HepG2 (cell line): ENCODE data around the gene SPATS2.

Experiments used
- BHLHE40 ChIP-seq: IDR thresholded peaks from 2 replicates; pipeline ENCODE4 v1.6.1; 2011; ENCODE audit warnings: low read length, improper control_type of control experiment
- BRD4 ChIP-seq: sonication (generic); formaldehyde crosslinking; IDR thresholded peaks from 2 replicates; pipeline ENCODE4 v1.4.0; 2020; ENCODE audit warnings: missing genetic modification reagents
- HMG20B ChIP-seq: conservative IDR thresholded peaks from 2 replicates; pipeline ENCODE4 v1.6.1; 2016; ENCODE audit warnings: missing genetic modification reagents, missing compliant biosample characterization
- POLR2AphosphoS5 ChIP-seq: IDR thresholded peaks from 2 replicates; pipeline ENCODE4 v1.6.1; 2012; ENCODE audit warnings: low read depth, low read length
- PPARG ChIP-seq: conservative IDR thresholded peaks from 2 replicates; pipeline ENCODE4 v1.6.1; 2016; ENCODE audit warnings: missing biosample characterization, missing genetic modification reagents
- SMAD1 ChIP-seq: sonication (generic); formaldehyde crosslinking; IDR thresholded peaks from 2 replicates; pipeline ENCODE4 v1.4.0; 2020; ENCODE audit warnings: missing genetic modification reagents, low read depth, mild to moderate bottlenecking, borderline replicate concordance
- SMARCE1 ChIP-seq: fragments of 450-650 bp; IDR thresholded peaks from 2 replicates; pipeline ENCODE4 v1.6.1; 2017; ENCODE audit warnings: borderline replicate concordance
- ZBTB33 ChIP-seq: sonication (generic); formaldehyde crosslinking; IDR thresholded peaks from 2 replicates; pipeline ENCODE4 v1.4.0; 2020; ENCODE audit warnings: missing genetic modification reagents
- ZNF572 ChIP-seq: sonication (generic); formaldehyde crosslinking; IDR thresholded peaks from 2 replicates; pipeline ENCODE4 v1.5.1; 2020; ENCODE audit warnings: mild to moderate bottlenecking, missing genetic modification reagents
- TF ChIP-seq, protein P1 (sequence below): sonication (generic); formaldehyde crosslinking; IDR thresholded peaks from 2 replicates; pipeline ENCODE4 v1.8.0; 2022; ENCODE audit warnings: low read depth, missing genetic modification reagents
- TF ChIP-seq, protein P2 (sequence below): sonication (generic); formaldehyde crosslinking; IDR thresholded peaks from 2 replicates; pipeline ENCODE4 v1.5.0; 2020; ENCODE audit warnings: missing genetic modification reagents
- TF ChIP-seq, protein P3 (sequence below): sonication (generic); formaldehyde crosslinking; conservative IDR thresholded peaks from 2 replicates; pipeline ENCODE4 v1.5.0; 2020; ENCODE audit warnings: missing genetic modification reagents
- TF ChIP-seq, protein P4 (sequence below): sonication (generic); formaldehyde crosslinking; conservative IDR thresholded peaks from 2 replicates; pipeline ENCODE4 v1.4.0; 2020; ENCODE audit warnings: missing genetic modification reagents

DNA sequence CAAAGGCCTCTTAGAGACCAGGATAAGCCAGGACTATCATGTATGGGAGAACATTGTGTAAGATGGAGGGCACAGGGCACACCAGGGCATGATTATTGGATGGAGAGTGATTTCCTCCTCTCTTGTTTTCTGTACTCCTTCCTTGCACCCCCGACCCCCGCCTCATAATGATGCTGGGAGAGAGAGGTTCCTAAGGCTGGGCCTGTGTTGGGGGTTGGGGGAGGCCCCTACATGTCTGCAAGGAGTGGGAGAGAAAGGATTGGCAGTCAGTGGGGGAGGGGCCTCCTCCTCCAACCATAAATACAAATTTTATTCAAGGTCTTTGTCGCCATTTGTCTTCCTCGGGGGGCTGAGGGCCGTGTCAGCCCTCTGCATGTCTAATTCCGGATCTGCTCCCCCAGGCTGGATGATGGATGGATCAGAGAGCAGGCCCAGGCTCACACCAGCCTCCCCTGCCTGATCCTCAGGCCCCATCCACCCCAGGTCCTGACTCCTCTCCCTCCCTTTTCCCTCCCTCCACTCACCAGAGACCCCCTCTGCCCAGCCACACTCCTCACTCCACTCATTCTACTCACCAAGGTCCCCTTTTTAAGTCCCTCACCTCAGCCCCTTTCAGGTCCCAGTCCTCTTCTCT lies 28.3 kb upstream of the SPATS2 start:
- TF ChIP-seq SMAD1 (CRISPR knock-in tag) = no peak
- TF ChIP-seq, protein P1, sequence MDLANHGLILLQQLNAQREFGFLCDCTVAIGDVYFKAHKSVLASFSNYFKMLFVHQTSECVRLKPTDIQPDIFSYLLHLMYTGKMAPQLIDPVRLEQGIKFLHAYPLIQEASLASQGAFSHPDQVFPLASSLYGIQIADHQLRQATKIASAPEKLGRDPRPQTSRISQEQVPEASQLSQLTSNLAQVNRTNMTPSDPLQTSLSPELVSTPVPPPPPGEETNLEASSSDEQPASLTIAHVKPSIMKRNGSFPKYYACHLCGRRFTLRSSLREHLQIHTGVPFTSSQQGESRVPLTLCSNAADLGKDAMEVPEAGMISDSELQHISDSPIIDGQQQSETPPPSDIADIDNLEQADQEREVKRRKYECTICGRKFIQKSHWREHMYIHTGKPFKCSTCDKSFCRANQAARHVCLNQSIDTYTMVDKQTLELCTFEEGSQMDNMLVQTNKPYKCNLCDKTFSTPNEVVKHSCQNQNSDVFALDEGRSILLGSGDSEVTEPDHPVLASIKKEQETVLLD = no peak
- no peak for TF ChIP-seq PPARG (CRISPR knock-in tag)
- TF ChIP-seq, protein P2, sequence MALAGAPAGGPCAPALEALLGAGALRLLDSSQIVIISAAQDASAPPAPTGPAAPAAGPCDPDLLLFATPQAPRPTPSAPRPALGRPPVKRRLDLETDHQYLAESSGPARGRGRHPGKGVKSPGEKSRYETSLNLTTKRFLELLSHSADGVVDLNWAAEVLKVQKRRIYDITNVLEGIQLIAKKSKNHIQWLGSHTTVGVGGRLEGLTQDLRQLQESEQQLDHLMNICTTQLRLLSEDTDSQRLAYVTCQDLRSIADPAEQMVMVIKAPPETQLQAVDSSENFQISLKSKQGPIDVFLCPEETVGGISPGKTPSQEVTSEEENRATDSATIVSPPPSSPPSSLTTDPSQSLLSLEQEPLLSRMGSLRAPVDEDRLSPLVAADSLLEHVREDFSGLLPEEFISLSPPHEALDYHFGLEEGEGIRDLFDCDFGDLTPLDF (CRISPR knock-in tag) = no peak
- no peak for TF ChIP-seq BHLHE40
- TF ChIP-seq SMARCE1 = no peak
- no peak for TF ChIP-seq ZBTB33 (CRISPR knock-in tag)
- no peak for TF ChIP-seq ZNF572
- TF ChIP-seq, protein P3, sequence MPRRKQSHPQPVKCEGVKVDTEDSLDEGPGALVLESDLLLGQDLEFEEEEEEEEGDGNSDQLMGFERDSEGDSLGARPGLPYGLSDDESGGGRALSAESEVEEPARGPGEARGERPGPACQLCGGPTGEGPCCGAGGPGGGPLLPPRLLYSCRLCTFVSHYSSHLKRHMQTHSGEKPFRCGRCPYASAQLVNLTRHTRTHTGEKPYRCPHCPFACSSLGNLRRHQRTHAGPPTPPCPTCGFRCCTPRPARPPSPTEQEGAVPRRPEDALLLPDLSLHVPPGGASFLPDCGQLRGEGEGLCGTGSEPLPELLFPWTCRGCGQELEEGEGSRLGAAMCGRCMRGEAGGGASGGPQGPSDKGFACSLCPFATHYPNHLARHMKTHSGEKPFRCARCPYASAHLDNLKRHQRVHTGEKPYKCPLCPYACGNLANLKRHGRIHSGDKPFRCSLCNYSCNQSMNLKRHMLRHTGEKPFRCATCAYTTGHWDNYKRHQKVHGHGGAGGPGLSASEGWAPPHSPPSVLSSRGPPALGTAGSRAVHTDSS (CRISPR knock-in tag) = no peak
- TF ChIP-seq POLR2AphosphoS5 = no peak
- TF ChIP-seq, protein P4, sequence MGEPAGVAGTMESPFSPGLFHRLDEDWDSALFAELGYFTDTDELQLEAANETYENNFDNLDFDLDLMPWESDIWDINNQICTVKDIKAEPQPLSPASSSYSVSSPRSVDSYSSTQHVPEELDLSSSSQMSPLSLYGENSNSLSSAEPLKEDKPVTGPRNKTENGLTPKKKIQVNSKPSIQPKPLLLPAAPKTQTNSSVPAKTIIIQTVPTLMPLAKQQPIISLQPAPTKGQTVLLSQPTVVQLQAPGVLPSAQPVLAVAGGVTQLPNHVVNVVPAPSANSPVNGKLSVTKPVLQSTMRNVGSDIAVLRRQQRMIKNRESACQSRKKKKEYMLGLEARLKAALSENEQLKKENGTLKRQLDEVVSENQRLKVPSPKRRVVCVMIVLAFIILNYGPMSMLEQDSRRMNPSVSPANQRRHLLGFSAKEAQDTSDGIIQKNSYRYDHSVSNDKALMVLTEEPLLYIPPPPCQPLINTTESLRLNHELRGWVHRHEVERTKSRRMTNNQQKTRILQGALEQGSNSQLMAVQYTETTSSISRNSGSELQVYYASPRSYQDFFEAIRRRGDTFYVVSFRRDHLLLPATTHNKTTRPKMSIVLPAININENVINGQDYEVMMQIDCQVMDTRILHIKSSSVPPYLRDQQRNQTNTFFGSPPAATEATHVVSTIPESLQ = no peak
- no peak for TF ChIP-seq HMG20B (CRISPR knock-in tag)
- TF ChIP-seq BRD4 = no peak
